ENCODE data around the gene OTOF.

The OTOF gene

DNA sequence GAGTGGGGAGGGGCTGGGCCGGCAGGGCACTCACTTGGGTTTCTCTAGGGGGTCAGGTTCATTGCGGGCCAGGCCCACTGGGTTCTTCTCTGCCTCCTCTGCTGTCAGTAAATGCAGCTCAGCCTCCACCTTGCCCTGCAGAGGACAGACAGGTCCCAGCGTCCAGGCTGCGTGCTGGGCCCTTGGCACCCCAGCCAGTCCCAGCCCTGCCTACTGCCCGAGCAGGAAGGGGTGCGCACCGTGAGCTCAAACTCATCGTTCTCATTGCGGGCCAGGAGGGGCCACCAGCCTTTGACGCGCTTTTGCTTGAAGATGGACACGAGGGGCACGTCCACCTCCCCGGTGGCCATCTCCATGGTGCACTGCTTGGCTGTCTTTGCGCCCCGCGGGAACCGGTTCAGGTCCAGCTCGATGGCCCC, 17.3 kb downstream of the OTOF start:
- no peak for TF ChIP-seq EGR1 (IDR thresholded peaks at IDR 0.05)
- no peak for TF ChIP-seq TCF12 (IDR thresholded peaks at IDR 0.05; ENCODE audit: low read depth)
- TF ChIP-seq, protein P1, sequence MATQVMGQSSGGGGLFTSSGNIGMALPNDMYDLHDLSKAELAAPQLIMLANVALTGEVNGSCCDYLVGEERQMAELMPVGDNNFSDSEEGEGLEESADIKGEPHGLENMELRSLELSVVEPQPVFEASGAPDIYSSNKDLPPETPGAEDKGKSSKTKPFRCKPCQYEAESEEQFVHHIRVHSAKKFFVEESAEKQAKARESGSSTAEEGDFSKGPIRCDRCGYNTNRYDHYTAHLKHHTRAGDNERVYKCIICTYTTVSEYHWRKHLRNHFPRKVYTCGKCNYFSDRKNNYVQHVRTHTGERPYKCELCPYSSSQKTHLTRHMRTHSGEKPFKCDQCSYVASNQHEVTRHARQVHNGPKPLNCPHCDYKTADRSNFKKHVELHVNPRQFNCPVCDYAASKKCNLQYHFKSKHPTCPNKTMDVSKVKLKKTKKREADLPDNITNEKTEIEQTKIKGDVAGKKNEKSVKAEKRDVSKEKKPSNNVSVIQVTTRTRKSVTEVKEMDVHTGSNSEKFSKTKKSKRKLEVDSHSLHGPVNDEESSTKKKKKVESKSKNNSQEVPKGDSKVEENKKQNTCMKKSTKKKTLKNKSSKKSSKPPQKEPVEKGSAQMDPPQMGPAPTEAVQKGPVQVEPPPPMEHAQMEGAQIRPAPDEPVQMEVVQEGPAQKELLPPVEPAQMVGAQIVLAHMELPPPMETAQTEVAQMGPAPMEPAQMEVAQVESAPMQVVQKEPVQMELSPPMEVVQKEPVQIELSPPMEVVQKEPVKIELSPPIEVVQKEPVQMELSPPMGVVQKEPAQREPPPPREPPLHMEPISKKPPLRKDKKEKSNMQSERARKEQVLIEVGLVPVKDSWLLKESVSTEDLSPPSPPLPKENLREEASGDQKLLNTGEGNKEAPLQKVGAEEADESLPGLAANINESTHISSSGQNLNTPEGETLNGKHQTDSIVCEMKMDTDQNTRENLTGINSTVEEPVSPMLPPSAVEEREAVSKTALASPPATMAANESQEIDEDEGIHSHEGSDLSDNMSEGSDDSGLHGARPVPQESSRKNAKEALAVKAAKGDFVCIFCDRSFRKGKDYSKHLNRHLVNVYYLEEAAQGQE (IDR thresholded peaks at IDR 0.05; ENCODE audit: low read depth): no peak
- TF ChIP-seq CREB1 (IDR thresholded peaks at IDR 0.05; ENCODE audit: low read depth): no peak
- no peak for TF ChIP-seq RAD21 (IDR thresholded peaks at IDR 0.05; ENCODE audit: low read depth)
- no peak for TF ChIP-seq TEAD4 (IDR thresholded peaks at IDR 0.05)
- TF ChIP-seq, protein P2, sequence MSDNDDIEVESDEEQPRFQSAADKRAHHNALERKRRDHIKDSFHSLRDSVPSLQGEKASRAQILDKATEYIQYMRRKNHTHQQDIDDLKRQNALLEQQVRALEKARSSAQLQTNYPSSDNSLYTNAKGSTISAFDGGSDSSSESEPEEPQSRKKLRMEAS (IDR thresholded peaks at IDR 0.05): no peak
- no peak for TF ChIP-seq ZBTB7A (IDR thresholded peaks at IDR 0.05; ENCODE audit: low read depth)
- TF ChIP-seq NFIC (IDR thresholded peaks at IDR 0.05): no peak
- TF ChIP-seq EP300 (IDR thresholded peaks at IDR 0.05; ENCODE audit: borderline replicate concordance): no peak
- no peak for TF ChIP-seq TAF1 (IDR thresholded peaks at IDR 0.05; ENCODE audit: low read depth)
- no peak for TF ChIP-seq FOXM1 (IDR thresholded peaks at IDR 0.05; ENCODE audit: borderline replicate concordance, low read depth)
- TF ChIP-seq, protein P3, sequence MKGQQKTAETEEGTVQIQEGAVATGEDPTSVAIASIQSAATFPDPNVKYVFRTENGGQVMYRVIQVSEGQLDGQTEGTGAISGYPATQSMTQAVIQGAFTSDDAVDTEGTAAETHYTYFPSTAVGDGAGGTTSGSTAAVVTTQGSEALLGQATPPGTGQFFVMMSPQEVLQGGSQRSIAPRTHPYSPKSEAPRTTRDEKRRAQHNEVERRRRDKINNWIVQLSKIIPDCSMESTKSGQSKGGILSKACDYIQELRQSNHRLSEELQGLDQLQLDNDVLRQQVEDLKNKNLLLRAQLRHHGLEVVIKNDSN (IDR thresholded peaks at IDR 0.05): no peak

DNA sequence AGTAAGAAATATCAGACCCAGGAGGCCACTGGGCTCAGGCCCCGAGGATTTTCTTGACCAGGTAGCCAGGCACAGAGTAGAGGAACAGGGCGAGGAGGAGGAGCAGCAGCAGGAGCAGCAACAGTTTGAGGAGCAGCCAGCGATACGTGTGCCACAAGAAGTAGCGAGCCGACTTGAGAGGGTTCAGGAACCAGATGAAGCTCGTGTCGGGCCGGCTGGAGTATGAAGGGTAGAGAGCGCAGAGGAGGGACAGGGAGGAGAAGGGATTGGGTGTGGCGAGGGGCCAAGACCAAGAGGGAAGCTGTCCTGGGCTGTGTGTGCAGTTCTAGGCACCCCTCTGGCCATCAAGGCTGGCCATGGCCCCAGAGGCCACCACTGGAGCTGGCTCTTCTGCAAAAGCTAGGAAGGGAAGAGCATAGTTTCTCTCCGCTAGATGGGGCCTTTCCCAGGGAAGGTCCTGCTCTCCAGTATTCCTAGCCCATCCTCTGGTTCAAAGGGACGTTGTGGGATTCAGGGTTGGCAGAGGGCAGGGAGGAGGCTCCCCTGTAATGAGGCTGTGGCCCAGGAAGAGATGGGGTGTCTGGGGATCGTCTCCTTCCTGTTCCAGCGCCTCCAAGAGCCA, 17.8 kb downstream of the OTOF start:
- TF ChIP-seq ZBTB7A (IDR thresholded peaks at IDR 0.05; ENCODE audit: low read depth) (no peak), RAD21 (IDR thresholded peaks at IDR 0.05; ENCODE audit: low read depth) (no peak), FOXM1 (IDR thresholded peaks at IDR 0.05; ENCODE audit: borderline replicate concordance, low read depth) (no peak), NFIC (IDR thresholded peaks at IDR 0.05) (no peak), TAF1 (IDR thresholded peaks at IDR 0.05; ENCODE audit: low read depth) (no peak), TEAD4 (IDR thresholded peaks at IDR 0.05) (no peak), YY1 (IDR thresholded peaks at IDR 0.05; ENCODE audit: low read depth) (no peak), CEBPB (IDR thresholded peaks at IDR 0.05) (no peak), EGR1 (IDR thresholded peaks at IDR 0.05) (no peak), EP300 (IDR thresholded peaks at IDR 0.05; ENCODE audit: borderline replicate concordance) (no peak), CREB1 (IDR thresholded peaks at IDR 0.05; ENCODE audit: low read depth) (no peak), TCF12 (IDR thresholded peaks at IDR 0.05; ENCODE audit: low read depth) (no peak)
- TF ChIP-seq, protein P2 (IDR thresholded peaks at IDR 0.05): no peak
- TF ChIP-seq, protein P1 (IDR thresholded peaks at IDR 0.05; ENCODE audit: low read depth): no peak
- TF ChIP-seq, protein P3 (IDR thresholded peaks at IDR 0.05): no peak

DNA sequence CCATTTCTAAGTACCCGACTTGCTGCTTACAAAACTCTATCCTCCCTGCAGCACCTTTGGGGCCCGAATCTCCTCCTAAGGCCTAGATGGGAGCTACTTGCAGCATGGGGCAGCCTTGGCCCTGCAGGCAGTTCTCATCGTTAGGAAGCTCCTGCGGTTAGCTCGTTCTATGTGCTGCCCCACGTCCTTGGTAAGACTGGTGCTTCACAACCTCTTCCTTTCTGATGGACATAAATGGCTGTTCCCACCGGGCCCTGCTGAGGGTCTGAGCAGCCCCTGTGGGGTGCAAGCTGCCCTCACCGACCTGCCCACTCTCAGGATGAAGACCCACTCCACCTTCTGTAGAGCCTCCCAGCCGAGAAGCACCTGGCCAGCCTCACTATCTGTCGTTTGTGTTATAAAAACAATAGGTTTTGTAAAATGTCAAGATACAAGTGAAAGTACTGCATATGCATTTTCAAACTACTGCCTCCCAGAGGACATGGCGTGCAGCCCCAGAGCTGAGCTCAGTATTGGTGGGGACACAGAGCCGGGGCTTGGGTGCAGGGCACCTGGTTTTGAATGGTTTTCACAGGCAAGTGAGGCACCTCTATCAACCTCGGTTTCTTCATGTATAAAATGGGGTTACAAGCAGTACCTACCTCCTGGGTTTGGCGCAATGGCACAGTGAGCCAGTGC, 19.4 kb downstream of the OTOF start:
- TF ChIP-seq, protein P2 (IDR thresholded peaks at IDR 0.05): no peak
- TF ChIP-seq, protein P3 (IDR thresholded peaks at IDR 0.05): no peak
- no peak for TF ChIP-seq EP300 (IDR thresholded peaks at IDR 0.05; ENCODE audit: borderline replicate concordance)
- no peak for TF ChIP-seq TCF12 (IDR thresholded peaks at IDR 0.05; ENCODE audit: low read depth)
- no peak for TF ChIP-seq CREB1 (IDR thresholded peaks at IDR 0.05; ENCODE audit: low read depth)
- TF ChIP-seq NFIC (IDR thresholded peaks at IDR 0.05): no peak
- no peak for TF ChIP-seq TEAD4 (IDR thresholded peaks at IDR 0.05)
- TF ChIP-seq, protein P1 (IDR thresholded peaks at IDR 0.05; ENCODE audit: low read depth): no peak

All from Ishikawa (cell line).